HUES6 (cell line): ENCODE data around the gene NEDD1.

Experiments
- H3K27ac ChIP-seq: 2 replicates; pipeline ENCODE4 v1.7.0; 2013; ENCODE audit warnings: low read depth, mild to moderate bottlenecking, low read length, inconsistent platforms
- H3K27me3 ChIP-seq: 2 replicates; pipeline ENCODE4 v1.6.1; 2013; ENCODE audit warnings: low read length; ENCODE audit not compliant: control insufficient read depth, insufficient read depth
- H3K36me3 ChIP-seq: 2 replicates; pipeline ENCODE4 v1.6.1; 2013; ENCODE audit warnings: low read length; ENCODE audit not compliant: control insufficient read depth, insufficient read depth
- H3K4me1 ChIP-seq: 2 replicates; pipeline ENCODE4 v1.6.1; 2013; ENCODE audit warnings: low read length; ENCODE audit not compliant: control insufficient read depth, insufficient read depth
- H3K4me3 ChIP-seq: 2 replicates; pipeline ENCODE4 v1.5.1; 2013; ENCODE audit warnings: low read depth, low read length
- H3K9ac ChIP-seq: one replicate; pipeline ENCODE4 v1.6.1; 2013; ENCODE audit warnings: mild to moderate bottlenecking, low read length
- H3K9me3 ChIP-seq: 2 replicates; pipeline ENCODE4 v1.6.1; 2013; ENCODE audit warnings: low read depth, low read length; ENCODE audit not compliant: control insufficient read depth, insufficient read depth

NEDD1 gene

GRCh38 chr12:96878704-96879103 lies 28.4 kb upstream of the NEDD1 start:
- Histone ChIP-seq H3K36me3 (no peaks in the 10 kb centered on the region), H3K4me1 (no peaks in the 10 kb centered on the region), H3K9me3 (no peaks in the 10 kb centered on the region), H3K27me3 (no peaks in the 10 kb centered on the region), H3K4me3 (no peak overlapping the region), H3K9ac (no peak overlapping the region), H3K27ac (no peak overlapping the region)

- no peak overlapping the region for H3K9ac ChIP-seq
- H3K9me3 ChIP-seq = no peaks in the 10 kb centered on the region
- no peak overlapping the region for H3K27ac ChIP-seq
Measured at GRCh38 chr12:96879301-96879700, 27.8 kb upstream of the NEDD1 start.

GRCh38 chr12:96880220-96880619 lies 26.8 kb upstream of the NEDD1 start:
- H3K36me3 ChIP-seq = no peaks in the 10 kb centered on the region
- no peaks in the 10 kb centered on the region for H3K27me3 ChIP-seq
- no peaks in the 10 kb centered on the region for H3K4me1 ChIP-seq
- H3K9me3 ChIP-seq = no peaks in the 10 kb centered on the region
- H3K27ac ChIP-seq = no peak overlapping the region
- H3K4me3 ChIP-seq = no peak overlapping the region
- H3K9ac ChIP-seq = no peak overlapping the region

More at GRCh38 chr12:96879301-96879700, 27.8 kb upstream of the NEDD1 start:
- no peaks in the 10 kb centered on the region for H3K4me1 ChIP-seq
- no peaks in the 10 kb centered on the region for H3K27me3 ChIP-seq
- H3K4me3 ChIP-seq = no peak overlapping the region
- H3K36me3 ChIP-seq = no peaks in the 10 kb centered on the region

- H3K27ac ChIP-seq = no peak overlapping the region
- H3K36me3 ChIP-seq = no peaks in the 10 kb centered on the region
- H3K4me1 ChIP-seq = no peaks in the 10 kb centered on the region
Measured at GRCh38 chr12:96881608-96882007, 25.4 kb upstream of the NEDD1 start.

GRCh38 chr12:96882862-96883261 lies 24.2 kb upstream of the NEDD1 start:
- Histone ChIP-seq H3K9ac (no peak overlapping the region), H3K4me3 (no peak overlapping the region), H3K27me3 (no peaks in the 10 kb centered on the region), H3K9me3 (no peaks in the 10 kb centered on the region), H3K36me3 (no peaks in the 10 kb centered on the region), H3K4me1 (peaks cover 6% of the 10 kb centered on the region; the same call in 1 of the 2 replicates), H3K27ac (no peak overlapping the region)

More at GRCh38 chr12:96881608-96882007, 25.4 kb upstream of the NEDD1 start:
- Histone ChIP-seq H3K9me3 (no peaks in the 10 kb centered on the region), H3K9ac (no peak overlapping the region), H3K4me3 (no peak overlapping the region), H3K27me3 (no peaks in the 10 kb centered on the region)

- H3K4me3 ChIP-seq = no peak overlapping the region
- no peak overlapping the region for H3K9ac ChIP-seq
- no peaks in the 10 kb centered on the region for H3K36me3 ChIP-seq
- H3K9me3 ChIP-seq = no peaks in the 10 kb centered on the region
- no peaks in the 10 kb centered on the region for H3K27me3 ChIP-seq
- no peak overlapping the region for H3K27ac ChIP-seq
- peaks cover 6% of the 10 kb centered on the region; the same call in 1 of the 2 replicates for H3K4me1 ChIP-seq
Measured at GRCh38 chr12:96883571-96883970, 23.5 kb upstream of the NEDD1 start.

GRCh38 chr12:96886998-96887677 lies 19.9 kb upstream of the NEDD1 start:
- Histone ChIP-seq H3K27ac (no peak overlapping the region), H3K36me3 (no peaks in the 10 kb centered on the region), H3K27me3 (no peaks in the 10 kb centered on the region), H3K4me3 (no peak overlapping the region), H3K4me1 (peaks cover 12% of the 10 kb centered on the region), H3K9me3 (no peaks in the 10 kb centered on the region), H3K9ac (no peak overlapping the region)

- no peaks in the 10 kb centered on the region for H3K36me3 ChIP-seq
- no peak overlapping the region for H3K9ac ChIP-seq
- H3K27ac ChIP-seq = no peak overlapping the region
- peaks cover 7% of the 10 kb centered on the region for H3K9me3 ChIP-seq
- no peaks in the 10 kb centered on the region for H3K27me3 ChIP-seq
- H3K4me3 ChIP-seq = no peak overlapping the region
- H3K4me1 ChIP-seq = peaks cover 12% of the 10 kb centered on the region
Measured at GRCh38 chr12:96889273-96889933, 17.7 kb upstream of the NEDD1 start.

GRCh38 chr12:96890331-96890730 lies 16.7 kb upstream of the NEDD1 start:
- no peaks in the 10 kb centered on the region for H3K36me3 ChIP-seq
- no peak overlapping the region for H3K9ac ChIP-seq
- peaks cover 7% of the 10 kb centered on the region for H3K9me3 ChIP-seq
- H3K27me3 ChIP-seq = no peaks in the 10 kb centered on the region
- H3K4me1 ChIP-seq = peaks cover 12% of the 10 kb centered on the region
- H3K4me3 ChIP-seq = no peak overlapping the region
- H3K27ac ChIP-seq = no peak overlapping the region

- Histone ChIP-seq H3K9me3 (peaks cover 7% of the 10 kb centered on the region), H3K36me3 (no peaks in the 10 kb centered on the region), H3K9ac (no peak overlapping the region), H3K27me3 (no peaks in the 10 kb centered on the region), H3K27ac (no peak overlapping the region), H3K4me3 (no peak overlapping the region), H3K4me1 (peaks cover 9% of the 10 kb centered on the region)
Measured at GRCh38 chr12:96892104-96892503, 15.0 kb upstream of the NEDD1 start.

- H3K9me3 ChIP-seq = peaks cover 7% of the 10 kb centered on the region
- no peaks in the 10 kb centered on the region for H3K27me3 ChIP-seq
Measured at GRCh38 chr12:96897421-96897820, 9.6 kb upstream of the NEDD1 start.

More at GRCh38 chr12:96897421-96897820, 9.6 kb upstream of the NEDD1 start:
- H3K27ac ChIP-seq = no peak overlapping the region
- H3K4me1 ChIP-seq = no peaks in the 10 kb centered on the region
- no peak overlapping the region for H3K9ac ChIP-seq
- no peak overlapping the region for H3K4me3 ChIP-seq
- no peaks in the 10 kb centered on the region for H3K36me3 ChIP-seq
